Neural progenitor cell (in vitro differentiated cells): ENCODE results near the gene CETP.

Source experiments
- CTCF ChIP-seq: fragments of 200-600 bp; sonication (generic); IDR thresholded peaks from 2 replicates; pipeline ENCODE4 v1.5.1; 2017; ENCODE audit warnings: antibody characterized with exemption, mild to moderate bottlenecking
- EZH2phosphoT487 ChIP-seq: fragments of 200-600 bp; sonication (generic); IDR thresholded peaks from 2 replicates; pipeline ENCODE4 v1.6.1; 2017; ENCODE audit warnings: antibody characterized with exemption

- TF ChIP-seq CTCF, result no peak
- TF ChIP-seq EZH2phosphoT487, result no peak
These were observed 18.4 kb downstream of the CETP start for GRCh38 chr16:56980201-56980535.
